ENCODE results near the gene ZNF213.
"Not testable (repeated sequence)": the region's sequence is repeated elsewhere in the genome, so short reads cannot be mapped to it uniquely, and the experiment has no call there.

ZNF213 gene

DNA sequence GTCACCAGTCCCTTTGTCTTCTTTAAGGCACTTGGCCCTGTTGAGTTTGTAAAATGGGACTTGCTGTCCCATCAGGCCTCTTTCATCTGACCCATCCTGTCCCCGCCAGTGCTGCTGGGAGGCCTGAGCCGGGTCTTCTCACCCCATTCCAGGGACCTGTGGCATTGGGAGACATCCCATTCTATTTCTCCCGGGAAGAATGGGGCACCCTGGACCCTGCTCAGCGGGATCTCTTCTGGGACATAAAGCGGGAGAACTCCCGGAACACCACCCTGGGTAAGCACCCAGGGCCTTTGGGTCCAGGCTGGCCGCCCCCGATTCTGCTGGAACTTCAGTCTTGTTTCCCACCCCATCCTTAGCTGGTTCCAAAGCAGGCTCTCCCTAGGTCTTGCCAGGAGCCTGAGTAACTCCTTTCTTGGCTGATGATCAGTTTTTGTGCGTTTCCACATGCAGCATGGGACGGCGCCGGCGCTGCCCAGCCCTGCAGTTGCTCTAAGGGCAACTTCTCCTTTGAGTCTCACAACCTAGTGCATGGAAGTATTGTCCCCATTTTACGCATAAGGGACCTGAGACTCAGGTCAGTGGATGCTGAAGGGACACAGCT is 4.1 kb downstream of the ZNF213 start:
- no peak for DNase-seq
- H3K9ac ChIP-seq (ENCODE audit: low read length), result no peak overlapping the region
- no peaks in the 10 kb centered on the region for H3K4me1 ChIP-seq (ENCODE audit: low read length)
- no peaks in the 10 kb centered on the region for H3K36me3 ChIP-seq (replicated peaks; ENCODE audit: insufficient read depth, low read length)
- H4K20me1 ChIP-seq (ENCODE audit: insufficient read depth, low read length), result no peaks in the 10 kb centered on the region
- no peak overlapping the region for H2AFZ ChIP-seq (ENCODE audit: low read length)
- no peak for TF ChIP-seq EZH2 (optimal IDR thresholded peaks at IDR 0.05; ENCODE audit: low read depth, low read length)
- TF ChIP-seq, protein P1, sequence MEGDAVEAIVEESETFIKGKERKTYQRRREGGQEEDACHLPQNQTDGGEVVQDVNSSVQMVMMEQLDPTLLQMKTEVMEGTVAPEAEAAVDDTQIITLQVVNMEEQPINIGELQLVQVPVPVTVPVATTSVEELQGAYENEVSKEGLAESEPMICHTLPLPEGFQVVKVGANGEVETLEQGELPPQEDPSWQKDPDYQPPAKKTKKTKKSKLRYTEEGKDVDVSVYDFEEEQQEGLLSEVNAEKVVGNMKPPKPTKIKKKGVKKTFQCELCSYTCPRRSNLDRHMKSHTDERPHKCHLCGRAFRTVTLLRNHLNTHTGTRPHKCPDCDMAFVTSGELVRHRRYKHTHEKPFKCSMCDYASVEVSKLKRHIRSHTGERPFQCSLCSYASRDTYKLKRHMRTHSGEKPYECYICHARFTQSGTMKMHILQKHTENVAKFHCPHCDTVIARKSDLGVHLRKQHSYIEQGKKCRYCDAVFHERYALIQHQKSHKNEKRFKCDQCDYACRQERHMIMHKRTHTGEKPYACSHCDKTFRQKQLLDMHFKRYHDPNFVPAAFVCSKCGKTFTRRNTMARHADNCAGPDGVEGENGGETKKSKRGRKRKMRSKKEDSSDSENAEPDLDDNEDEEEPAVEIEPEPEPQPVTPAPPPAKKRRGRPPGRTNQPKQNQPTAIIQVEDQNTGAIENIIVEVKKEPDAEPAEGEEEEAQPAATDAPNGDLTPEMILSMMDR (IDR thresholded peaks at IDR 0.05; ENCODE audit: low read length), result no peak
- no peak for TF ChIP-seq EZH2phosphoT487 (IDR thresholded peaks at IDR 0.05; ENCODE audit: low read length)
- no peak overlapping the region for H3K27ac ChIP-seq (ENCODE audit: low read length)
- no peaks in the 10 kb centered on the region for H3K9me2 ChIP-seq (replicated peaks; ENCODE audit: insufficient read depth, low read length)
- peaks cover 4% of the 10 kb centered on the region for H3F3A ChIP-seq (ENCODE audit: insufficient read depth, low read length)
- no peak overlapping the region for H3K4me3 ChIP-seq (ENCODE audit: low read length)
- H3K79me2 ChIP-seq (ENCODE audit: low read length), result peaks cover 8% of the 10 kb centered on the region
- H3K9me3 ChIP-seq (replicated peaks; ENCODE audit: insufficient read depth, low read length), result no peaks in the 10 kb centered on the region
- H3K27me3 ChIP-seq (replicated peaks; ENCODE audit: insufficient read depth, low read length), result peaks cover under 1% of the 10 kb centered on the region; the same call in 1 of the 2 replicates
- H3K4me2 ChIP-seq (ENCODE audit: low read depth, low read length), result no peak overlapping the region

DNA sequence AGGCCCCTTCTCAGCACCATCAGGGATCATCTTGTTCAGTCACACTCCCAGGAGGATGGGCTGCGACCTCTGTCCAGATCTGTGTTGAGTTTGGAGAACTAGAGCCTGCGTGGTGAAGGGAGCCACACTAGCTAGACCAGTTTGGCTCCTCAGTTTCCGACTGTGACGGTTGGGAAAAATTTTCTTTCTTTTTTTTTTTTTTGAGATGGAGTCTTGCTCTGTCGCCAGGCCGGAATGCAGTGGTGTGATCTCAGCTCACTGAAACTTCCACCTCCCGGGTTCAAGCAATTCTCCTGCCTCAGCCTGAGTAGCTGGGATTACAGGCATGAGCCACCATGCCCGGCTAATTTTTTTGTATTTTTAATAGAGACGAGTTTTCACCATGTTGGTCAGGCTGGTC is 4.7 kb downstream of the ZNF213 start:
- H3K9ac ChIP-seq (ENCODE audit: low read length); H2AFZ ChIP-seq (ENCODE audit: low read length); H3K27ac ChIP-seq (ENCODE audit: low read length); H3K79me2 ChIP-seq (ENCODE audit: low read length); H3K9me2 ChIP-seq (replicated peaks; ENCODE audit: insufficient read depth, low read length); H3K27me3 ChIP-seq (replicated peaks; ENCODE audit: insufficient read depth, low read length); DNase-seq; H3K9me3 ChIP-seq (replicated peaks; ENCODE audit: insufficient read depth, low read length); H3F3A ChIP-seq (ENCODE audit: insufficient read depth, low read length); H3K36me3 ChIP-seq (replicated peaks; ENCODE audit: insufficient read depth, low read length); H3K4me1 ChIP-seq (ENCODE audit: low read length); H3K4me2 ChIP-seq (ENCODE audit: low read depth, low read length); H3K4me3 ChIP-seq (ENCODE audit: low read length); H4K20me1 ChIP-seq (ENCODE audit: insufficient read depth, low read length): not testable (repeated sequence)

GRCh38 chr16:3140603-3141427 is 6.0 kb downstream of the ZNF213 start:
- Histone ChIP-seq H3K36me3 (replicated peaks; ENCODE audit: insufficient read depth, low read length) (no peaks in the 10 kb centered on the region), H3K4me2 (ENCODE audit: low read depth, low read length) (no peak overlapping the region), H3K27me3 (replicated peaks; ENCODE audit: insufficient read depth, low read length) (peaks cover 18% of the 10 kb centered on the region), H4K20me1 (ENCODE audit: insufficient read depth, low read length) (no peaks in the 10 kb centered on the region), H3K79me2 (ENCODE audit: low read length) (no peaks in the 10 kb centered on the region), H3K27ac (ENCODE audit: low read length) (no peak overlapping the region), H3K4me1 (ENCODE audit: low read length) (no peaks in the 10 kb centered on the region), H3F3A (ENCODE audit: insufficient read depth, low read length) (no peaks in the 10 kb centered on the region), H3K9me3 (replicated peaks; ENCODE audit: insufficient read depth, low read length) (no peaks in the 10 kb centered on the region), H2AFZ (ENCODE audit: low read length) (no peak overlapping the region), H3K9me2 (replicated peaks; ENCODE audit: insufficient read depth, low read length) (no peaks in the 10 kb centered on the region), H3K9ac (ENCODE audit: low read length) (no peak overlapping the region), H3K4me3 (ENCODE audit: low read length) (no peak overlapping the region)
- TF ChIP-seq EZH2phosphoT487 (IDR thresholded peaks at IDR 0.05; ENCODE audit: low read length), result no peak
- TF ChIP-seq EZH2 (optimal IDR thresholded peaks at IDR 0.05; ENCODE audit: low read depth, low read length), result no peak
- DNase-seq, result no peak

GRCh38 chr16:3141781-3142311 is 7.0 kb downstream of the ZNF213 start:
- Histone ChIP-seq H3K4me1 (ENCODE audit: low read length) (no peaks in the 10 kb centered on the region), H3K9me2 (replicated peaks; ENCODE audit: insufficient read depth, low read length) (no peaks in the 10 kb centered on the region), H3K79me2 (ENCODE audit: low read length) (no peaks in the 10 kb centered on the region), H3F3A (ENCODE audit: insufficient read depth, low read length) (no peaks in the 10 kb centered on the region), H3K9ac (ENCODE audit: low read length) (no peak overlapping the region), H3K27me3 (replicated peaks; ENCODE audit: insufficient read depth, low read length) (peaks cover 18% of the 10 kb centered on the region), H3K9me3 (replicated peaks; ENCODE audit: insufficient read depth, low read length) (no peaks in the 10 kb centered on the region), H3K36me3 (replicated peaks; ENCODE audit: insufficient read depth, low read length) (no peaks in the 10 kb centered on the region), H3K27ac (ENCODE audit: low read length) (no peak overlapping the region), H2AFZ (ENCODE audit: low read length) (no peak overlapping the region), H3K4me3 (ENCODE audit: low read length) (no peak overlapping the region), H4K20me1 (ENCODE audit: insufficient read depth, low read length) (no peaks in the 10 kb centered on the region), H3K4me2 (ENCODE audit: low read depth, low read length) (no peak overlapping the region)
- DNase-seq, result no peak
- TF ChIP-seq, protein P1 (IDR thresholded peaks at IDR 0.05; ENCODE audit: low read length), result no peak
- no peak for TF ChIP-seq EZH2 (optimal IDR thresholded peaks at IDR 0.05; ENCODE audit: low read depth, low read length)
- TF ChIP-seq EZH2phosphoT487 (IDR thresholded peaks at IDR 0.05; ENCODE audit: low read length), result no peak
